Keratinocyte (primary cell): ENCODE results near the gene PLBD2. TPM values are rescaled to one million over a fixed set of nuclear protein-coding genes. Genes with fewer than 3 reads are reported as not detected.

Experiments
- DNase-seq: peaks from one replicate; pipeline ENCODE4 v3.0.0-alpha.2; 2011; ENCODE audit warnings: low read depth, missing footprints, low spot score
- FAIRE-seq: peaks from 2 replicates; lab custom pipeline; 2011; peaks lifted over from hg19 to GRCh38; lab: Jason Lieb, UNC
- H2AFZ ChIP-seq: 2 replicates; pipeline ENCODE4 v1.6.0; 2012; ENCODE audit warnings: low read length, control low read depth, inconsistent platforms; ENCODE audit not compliant: control insufficient read depth
- H3K27ac ChIP-seq: 2 replicates; pipeline ENCODE4 v1.5.1; 2011; ENCODE audit warnings: low read length; ENCODE audit not compliant: control insufficient read depth, insufficient read depth
- H3K27me3 ChIP-seq: 3 replicates; pipeline ENCODE4 v1.6.0; 2011; ENCODE audit warnings: low read length; ENCODE audit not compliant: control insufficient read depth, insufficient read depth; ENCODE audit errors: extremely low read depth
- H3K36me3 ChIP-seq, 2 experiments: 2 replicates in 1 of 2; 3 replicates in 1 of 2; pipeline ENCODE4 v1.5.1; 2011; ENCODE audit warnings: low read length in 2 of 2, mild to moderate bottlenecking in 1 of 2; ENCODE audit not compliant: control insufficient read depth in 2 of 2, insufficient read depth in 2 of 2; ENCODE audit errors: extremely low read depth in 1 of 2
- H3K4me1 ChIP-seq: 3 replicates; pipeline ENCODE4 v1.5.1; 2011; ENCODE audit warnings: low read length; ENCODE audit not compliant: control insufficient read depth, insufficient read depth; ENCODE audit errors: extremely low read depth
- H3K4me2 ChIP-seq: 3 replicates; pipeline ENCODE4 v1.6.0; 2011; ENCODE audit warnings: low read depth, low read length; ENCODE audit not compliant: control insufficient read depth, insufficient read depth; ENCODE audit errors: extremely low read depth
- H3K4me3 ChIP-seq, 3 experiments: fragments of 200-600 bp in 1 of 3; sonication (generic) in 1 of 3; 2 replicates in 2 of 3; 3 replicates in 1 of 3; pipeline ENCODE4 v1.5.1; 2011 to 2016; ENCODE audit warnings: low read length in 3 of 3, mild to moderate bottlenecking in 3 of 3, control low read depth in 2 of 3, inconsistent platforms in 1 of 3, low read depth in 1 of 3, mixed read lengths in 1 of 3, mixed run types in 1 of 3, moderate library complexity in 1 of 3; ENCODE audit not compliant: control insufficient read depth in 2 of 3, insufficient read depth in 2 of 3; ENCODE audit errors: extremely low read depth in 1 of 3
- H3K79me2 ChIP-seq: 2 replicates; pipeline ENCODE4 v1.6.0; 2012; ENCODE audit warnings: low read length; ENCODE audit not compliant: control insufficient read depth, insufficient read depth
- H3K9ac ChIP-seq: 3 replicates; pipeline ENCODE4 v1.6.0; 2011; ENCODE audit warnings: low read length; ENCODE audit not compliant: control insufficient read depth, insufficient read depth; ENCODE audit errors: extremely low read depth
- H3K9me1 ChIP-seq: 3 replicates; pipeline ENCODE4 v1.6.0; 2011; ENCODE audit warnings: low read length; ENCODE audit not compliant: control insufficient read depth, insufficient read depth; ENCODE audit errors: extremely low read depth
- H3K9me3 ChIP-seq: 2 replicates; pipeline ENCODE4 v1.5.1; 2012; ENCODE audit warnings: low read depth, low read length; ENCODE audit not compliant: control insufficient read depth
- H4K20me1 ChIP-seq: 3 replicates; pipeline ENCODE4 v1.6.0; 2011; ENCODE audit warnings: low read length; ENCODE audit not compliant: control insufficient read depth, insufficient read depth; ENCODE audit errors: extremely low read depth
- CTCF ChIP-seq, 3 experiments: IDR thresholded peaks in 1 of 3; conservative IDR thresholded peaks in 1 of 3; optimal IDR thresholded peaks in 1 of 3; 2 replicates in 2 of 3; 3 replicates in 1 of 3; pipeline versions ENCODE3 to v1.5.1; 2011; ENCODE audit warnings: low read length in 3 of 3, mild to moderate bottlenecking in 3 of 3, moderate library complexity in 2 of 3, control low read depth in 1 of 3, inconsistent platforms in 1 of 3; ENCODE audit not compliant: insufficient read depth in 2 of 3; ENCODE audit errors: extremely low read depth in 1 of 3
- EZH2 ChIP-seq: IDR thresholded peaks from one replicate; pipeline ENCODE4 v1.6.1; 2012; ENCODE audit warnings: inconsistent platforms, mild to moderate bottlenecking, low read length, moderate library complexity
- dilution Hi-C: fragments of 300-500 bp; cut with MboI; formaldehyde crosslinking; loops from one replicate; pipeline ENCODE4 v1.7.0; 2020; ENCODE audit warnings: low sequenced_read_pairs; ENCODE audit not compliant: extremely low pct_ligation_motif_present
- polyA plus RNA-seq, 5 experiments: library from polyadenylated mRNA; depleted of rRNA in 3 of 5; stranded (reverse) in 3 of 5; stranded (forward) in 1 of 5; unstranded in 1 of 5; fragments of >200 nt; gene quantifications; 1 replicate in 1 of 5; 2 replicates in 3 of 5; 3 replicates in 1 of 5; pipeline versions ENCODE4 v1.2.1 to v1.2.3, GENCODE V29; 2011 to 2012; ENCODE audit warnings: missing spikeins in 2 of 5, low read depth in 1 of 5, low replicate concordance in 1 of 5

PLBD2 gene
- polyA plus RNA-seq, 1 donor (not counting 4 experiments of a cell fraction or from before 2014, with no cell fraction given) = 12.9 TPM

GRCh38 chr12:113400362-113400761 lies 42.0 kb downstream of the PLBD2 start:
- TF ChIP-seq EZH2 (no peak), CTCF (optimal IDR thresholded peaks at IDR 0.05 in 1 of 3, IDR thresholded peaks at IDR 0.05 in 1 of 3, conservative IDR thresholded peaks at IDR 0.05 in 1 of 3; ENCODE audit: extremely low read depth in 1 of 3, insufficient read depth in 2 of 3, low read length in 3 of 3) (no peak)
- Histone ChIP-seq H3K27ac (no peak overlapping the region), H4K20me1 (no peaks in the 10 kb centered on the region), H3K9me1 (no peaks in the 10 kb centered on the region), H3K4me1 (no peaks in the 10 kb centered on the region), H2AFZ (no peak overlapping the region), H3K4me3 (no peak overlapping the region), H3K36me3 (no peaks in the 10 kb centered on the region), H3K27me3 (no peaks in the 10 kb centered on the region), H3K9me3 (no peaks in the 10 kb centered on the region), H3K4me2 (no peak overlapping the region), H3K79me2 (no peaks in the 10 kb centered on the region), H3K9ac (no peak overlapping the region)
- dilution Hi-C loops = no loop called here
- FAIRE-seq (no peak), DNase-seq (no peak)

GRCh38 chr12:113401066-113402000 lies 42.9 kb downstream of the PLBD2 start:
- H2AFZ ChIP-seq = no peak overlapping the region
- no peaks in the 10 kb centered on the region for H4K20me1 ChIP-seq
- H3K9me3 ChIP-seq = no peaks in the 10 kb centered on the region
- TF ChIP-seq EZH2 (no peak), CTCF (optimal IDR thresholded peaks at IDR 0.05 in 1 of 3, IDR thresholded peaks at IDR 0.05 in 1 of 3, conservative IDR thresholded peaks at IDR 0.05 in 1 of 3; ENCODE audit: extremely low read depth in 1 of 3, insufficient read depth in 2 of 3, low read length in 3 of 3) (no peak)
- no peaks in the 10 kb centered on the region for H3K9me1 ChIP-seq
- no peaks in the 10 kb centered on the region for H3K27me3 ChIP-seq
- FAIRE-seq (no peak), DNase-seq (no peak)
- no peaks in the 10 kb centered on the region for H3K36me3 ChIP-seq
- no peak overlapping the region for H3K27ac ChIP-seq
- H3K4me2 ChIP-seq = no peak overlapping the region
- H3K4me1 ChIP-seq = no peaks in the 10 kb centered on the region
- H3K79me2 ChIP-seq = no peaks in the 10 kb centered on the region
- dilution Hi-C loops = no loop called here
- H3K4me3 ChIP-seq = no peak overlapping the region
- no peak overlapping the region for H3K9ac ChIP-seq
